T-helper 2 cell treated with Interferon-gamma antibody and Interleukin-4, amounts not matched to agents 100 ng/mL and 5 ng/mL, for 36 hours (primary cell): ENCODE results near the gene SPATA21. TPM values are rescaled to one million over a fixed set of nuclear protein-coding genes. Genes with fewer than 3 reads are reported as not detected.

Experiments used
- intact Hi-C: fragments of 100-400 bp; cut with micrococcal nuclease; formaldehyde crosslinking; loops from one replicate; pipeline ENCODE4 v1.15.1; 2023
- total RNA-seq: library from RNA; stranded (reverse); gene quantifications from 2 replicates; pipeline ENCODE4 v1.2.3, GENCODE V29; 2022

SPATA21 gene
- total RNA-seq, 1 donor from 2014 or later: not detected

GRCh38 chr1:16386454-16387113 lies 50.6 kb downstream of the SPATA21 start:
- intact Hi-C loops: no loop called here

GRCh38 chr1:16385659-16386453 lies 51.4 kb downstream of the SPATA21 start:
- intact Hi-C loops: no loop called here

- intact Hi-C loops: no loop called here
These were observed 53.3 kb downstream of the SPATA21 start for GRCh38 chr1:16383888-16384287.

GRCh38 chr1:16380868-16381267 lies 56.4 kb downstream of the SPATA21 start:
- intact Hi-C loops: no loop called here

- intact Hi-C loops: no loop called here
These were observed 58.8 kb downstream of the SPATA21 start for GRCh38 chr1:16378443-16378842.

- intact Hi-C loops: no loop called here
These were observed 60.3 kb downstream of the SPATA21 start for GRCh38 chr1:16376971-16377370.

GRCh38 chr1:16375521-16376340 lies 61.5 kb downstream of the SPATA21 start:
- intact Hi-C loops: no loop called here

- intact Hi-C loops: no loop called here
These were observed 63.0 kb downstream of the SPATA21 start for GRCh38 chr1:16374266-16374665.

GRCh38 chr1:16372535-16373285 lies 64.5 kb downstream of the SPATA21 start:
- intact Hi-C loops: no loop called here

- intact Hi-C loops: no loop called here
These were observed 65.5 kb downstream of the SPATA21 start for GRCh38 chr1:16371725-16372124.

GRCh38 chr1:16369821-16370220 lies 67.4 kb downstream of the SPATA21 start:
- intact Hi-C loops: loop anchor here (5.0 kb wide), 1 partner anchor 682 kb away; the partner anchor contains the start of gene SDHB

- intact Hi-C loops: loop anchor here (1.0 to 5.0 kb wide), 7 partner anchors 16 to 684 kb away; partner anchors contain the start of genes CPLANE2, FBXO42, NECAP2 and SDHB
These were observed 69.0 kb downstream of the SPATA21 start for GRCh38 chr1:16367968-16368890.

GRCh38 chr1:16367258-16367967 lies 69.8 kb downstream of the SPATA21 start:
- intact Hi-C loops: loop anchor here (1.0 to 5.0 kb wide), 7 partner anchors 15 to 685 kb away; partner anchors contain the start of genes CPLANE2, FBXO42, NECAP2 and SDHB

- intact Hi-C loops: loop anchor here (1.0 to 5.0 kb wide), 7 partner anchors 14 to 686 kb away; partner anchors contain the start of genes CPLANE2, FBXO42, NECAP2 and SDHB
These were observed 70.4 kb downstream of the SPATA21 start, which contains the start of gene SZRD1 for GRCh38 chr1:16366722-16367257. SZRD1 (plus strand) TSS chr1:16367242; CDS start chr1:16367258, 16 bp downstream.

GRCh38 chr1:16365146-16365498 lies 72.1 kb downstream of the SPATA21 start:
- intact Hi-C loops: loop anchor here (5.0 kb wide), 1 partner anchor 687 kb away; the partner anchor contains the start of gene SDHB

GRCh38 chr1:16356867-16357266 lies 80.4 kb downstream of the SPATA21 start:
- intact Hi-C loops: no loop called here

- intact Hi-C loops: loop anchor here (5.0 kb wide), 2 partner anchors 282 to 517 kb away; partner anchors contain the start of gene FAM131C
These were observed 82.6 kb downstream of the SPATA21 start for GRCh38 chr1:16354619-16355018.

- intact Hi-C loops: loop anchor here (1.0 to 5.0 kb wide), 5 partner anchors 10 to 516 kb away; partner anchors contain the start of genes FAM131C and SZRD1
These were observed 84.2 kb downstream of the SPATA21 start for GRCh38 chr1:16352842-16353535.
